GM23338 (cell line): ENCODE results near the gene ANKS1B.

Experiments used
- EZH2 ChIP-seq: fragments of 200-600 bp; sonication (generic); IDR thresholded peaks from one replicate; pipeline ENCODE4 v1.8.0; 2017; ENCODE audit warnings: antibody characterized with exemption, mild to moderate bottlenecking, low read depth; ENCODE audit not compliant: unreplicated experiment
- EZH2phosphoT487 ChIP-seq: fragments of 200-600 bp; sonication (generic); IDR thresholded peaks from one replicate; pipeline ENCODE4 v1.8.1; 2018; ENCODE audit warnings: antibody characterized with exemption; ENCODE audit not compliant: unreplicated experiment
- JUNB ChIP-seq: IDR thresholded peaks from one replicate; pipeline ENCODE4 v1.6.1; 2016; ENCODE audit warnings: antibody characterized with exemption; ENCODE audit not compliant: unreplicated experiment
- NANOG ChIP-seq: IDR thresholded peaks from 2 replicates; pipeline ENCODE4 v1.6.1; 2016; ENCODE audit warnings: antibody characterized with exemption, borderline replicate concordance
- POLR2AphosphoS5 ChIP-seq: IDR thresholded peaks from 2 replicates; pipeline ENCODE4 v1.6.1; 2016; ENCODE audit warnings: antibody characterized with exemption, low read depth
- STAT1 ChIP-seq: IDR thresholded peaks from one replicate; pipeline ENCODE4 v1.6.1; 2016; ENCODE audit warnings: antibody characterized with exemption; ENCODE audit not compliant: unreplicated experiment
- ZNF114 ChIP-seq: fragments of 250-450 bp; sonication (Bioruptor Pico); IDR thresholded peaks from 2 replicates; pipeline ENCODE4 v1.5.0; 2020; ENCODE audit warnings: mild to moderate bottlenecking, moderate library complexity
- TF ChIP-seq, protein P1 (sequence below), 2 experiments: fragments of 200-600 bp in 1 of 2; sonication (generic) in 1 of 2; conservative IDR thresholded peaks; 2 replicates each; pipeline versions ENCODE4 v1.5.1 to v1.6.1; 2016 to 2017; ENCODE audit warnings: antibody characterized with exemption in 2 of 2, low read depth in 2 of 2, mild to moderate bottlenecking in 2 of 2, moderate library complexity in 1 of 2
- TF ChIP-seq, protein P2 (sequence below): IDR thresholded peaks from one replicate; pipeline ENCODE4 v1.6.1; 2018; ENCODE audit warnings: antibody characterized with exemption; ENCODE audit not compliant: unreplicated experiment

DNA sequence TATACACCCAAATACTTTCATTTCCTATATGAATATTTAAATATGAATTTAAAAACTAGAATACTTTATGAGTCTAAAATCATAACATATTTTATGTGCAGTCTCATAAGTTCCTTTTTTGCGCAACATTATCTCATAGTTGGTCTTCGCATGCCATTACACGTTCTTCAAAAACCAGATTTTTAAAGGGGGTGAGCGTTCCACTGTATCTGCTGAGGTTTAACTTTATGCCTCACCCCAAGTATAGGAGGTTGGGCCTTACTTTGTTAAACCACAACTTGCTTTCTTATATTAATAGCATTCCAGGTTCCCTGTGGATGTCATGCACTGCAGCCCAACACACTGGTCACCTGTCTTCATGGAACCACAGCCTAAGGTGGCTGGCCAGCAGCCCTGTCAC is 1221.1 kb downstream of the ANKS1B start:
- TF ChIP-seq, protein P1, sequence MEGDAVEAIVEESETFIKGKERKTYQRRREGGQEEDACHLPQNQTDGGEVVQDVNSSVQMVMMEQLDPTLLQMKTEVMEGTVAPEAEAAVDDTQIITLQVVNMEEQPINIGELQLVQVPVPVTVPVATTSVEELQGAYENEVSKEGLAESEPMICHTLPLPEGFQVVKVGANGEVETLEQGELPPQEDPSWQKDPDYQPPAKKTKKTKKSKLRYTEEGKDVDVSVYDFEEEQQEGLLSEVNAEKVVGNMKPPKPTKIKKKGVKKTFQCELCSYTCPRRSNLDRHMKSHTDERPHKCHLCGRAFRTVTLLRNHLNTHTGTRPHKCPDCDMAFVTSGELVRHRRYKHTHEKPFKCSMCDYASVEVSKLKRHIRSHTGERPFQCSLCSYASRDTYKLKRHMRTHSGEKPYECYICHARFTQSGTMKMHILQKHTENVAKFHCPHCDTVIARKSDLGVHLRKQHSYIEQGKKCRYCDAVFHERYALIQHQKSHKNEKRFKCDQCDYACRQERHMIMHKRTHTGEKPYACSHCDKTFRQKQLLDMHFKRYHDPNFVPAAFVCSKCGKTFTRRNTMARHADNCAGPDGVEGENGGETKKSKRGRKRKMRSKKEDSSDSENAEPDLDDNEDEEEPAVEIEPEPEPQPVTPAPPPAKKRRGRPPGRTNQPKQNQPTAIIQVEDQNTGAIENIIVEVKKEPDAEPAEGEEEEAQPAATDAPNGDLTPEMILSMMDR (conservative IDR thresholded peaks at IDR 0.05; ENCODE audit: low read depth in 2 of 2), result no peak
- TF ChIP-seq, protein P2, sequence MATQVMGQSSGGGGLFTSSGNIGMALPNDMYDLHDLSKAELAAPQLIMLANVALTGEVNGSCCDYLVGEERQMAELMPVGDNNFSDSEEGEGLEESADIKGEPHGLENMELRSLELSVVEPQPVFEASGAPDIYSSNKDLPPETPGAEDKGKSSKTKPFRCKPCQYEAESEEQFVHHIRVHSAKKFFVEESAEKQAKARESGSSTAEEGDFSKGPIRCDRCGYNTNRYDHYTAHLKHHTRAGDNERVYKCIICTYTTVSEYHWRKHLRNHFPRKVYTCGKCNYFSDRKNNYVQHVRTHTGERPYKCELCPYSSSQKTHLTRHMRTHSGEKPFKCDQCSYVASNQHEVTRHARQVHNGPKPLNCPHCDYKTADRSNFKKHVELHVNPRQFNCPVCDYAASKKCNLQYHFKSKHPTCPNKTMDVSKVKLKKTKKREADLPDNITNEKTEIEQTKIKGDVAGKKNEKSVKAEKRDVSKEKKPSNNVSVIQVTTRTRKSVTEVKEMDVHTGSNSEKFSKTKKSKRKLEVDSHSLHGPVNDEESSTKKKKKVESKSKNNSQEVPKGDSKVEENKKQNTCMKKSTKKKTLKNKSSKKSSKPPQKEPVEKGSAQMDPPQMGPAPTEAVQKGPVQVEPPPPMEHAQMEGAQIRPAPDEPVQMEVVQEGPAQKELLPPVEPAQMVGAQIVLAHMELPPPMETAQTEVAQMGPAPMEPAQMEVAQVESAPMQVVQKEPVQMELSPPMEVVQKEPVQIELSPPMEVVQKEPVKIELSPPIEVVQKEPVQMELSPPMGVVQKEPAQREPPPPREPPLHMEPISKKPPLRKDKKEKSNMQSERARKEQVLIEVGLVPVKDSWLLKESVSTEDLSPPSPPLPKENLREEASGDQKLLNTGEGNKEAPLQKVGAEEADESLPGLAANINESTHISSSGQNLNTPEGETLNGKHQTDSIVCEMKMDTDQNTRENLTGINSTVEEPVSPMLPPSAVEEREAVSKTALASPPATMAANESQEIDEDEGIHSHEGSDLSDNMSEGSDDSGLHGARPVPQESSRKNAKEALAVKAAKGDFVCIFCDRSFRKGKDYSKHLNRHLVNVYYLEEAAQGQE, result no peak
- no peak for TF ChIP-seq EZH2
- no peak for TF ChIP-seq EZH2phosphoT487
- no peak for TF ChIP-seq JUNB
- no peak for TF ChIP-seq NANOG
- TF ChIP-seq STAT1, result no peak
- no peak for TF ChIP-seq ZNF114 (CRISPR knock-in tag)
- TF ChIP-seq POLR2AphosphoS5, result no peak
